Epithelial cell of proximal tubule (primary cell): ENCODE results near the gene TRAF1. TPM values are rescaled to one million over a fixed set of nuclear protein-coding genes. Genes with fewer than 3 reads are reported as not detected.

Experiments used
- DNase-seq: peaks from one replicate; pipeline ENCODE4 v3.0.0-alpha.2; 2011; ENCODE audit warnings: low read depth
- H3K4me3 ChIP-seq: 2 replicates; pipeline ENCODE4 v1.5.1; 2011; ENCODE audit warnings: low read depth, mild to moderate bottlenecking, low read length
- CTCF ChIP-seq: conservative IDR thresholded peaks from 2 replicates; pipeline ENCODE4 v1.5.1; 2012; ENCODE audit warnings: low read depth, mild to moderate bottlenecking, low read length
- total RNA-seq: library from RNA; depleted of rRNA; stranded (reverse); fragments of >200 nt; gene quantifications from 2 replicates; pipeline ENCODE4 v1.2.3, GENCODE V29; 2015

The TRAF1 gene
- total RNA-seq, 1 donor from 2014 or later: 5.9 TPM

GRCh38 chr9:120885457-120885856, 41.1 kb downstream of the TRAF1 start:
- TF ChIP-seq CTCF: no peak
- H3K4me3 ChIP-seq: no peak overlapping the region
- no peak for DNase-seq

- no peak overlapping the region for H3K4me3 ChIP-seq
- no peak for TF ChIP-seq CTCF
- no peak for DNase-seq
Observed at GRCh38 chr9:120883608-120883996, 43.0 kb downstream of the TRAF1 start.

- no peak overlapping the region for H3K4me3 ChIP-seq
- TF ChIP-seq CTCF: no peak
- no peak for DNase-seq
Observed at GRCh38 chr9:120882935-120883607, 43.5 kb downstream of the TRAF1 start.

GRCh38 chr9:120879446-120879845, 47.1 kb downstream of the TRAF1 start:
- TF ChIP-seq CTCF: no peak
- no peak overlapping the region for H3K4me3 ChIP-seq
- DNase-seq: no peak

- no peak for TF ChIP-seq CTCF
- H3K4me3 ChIP-seq: no peak overlapping the region
- DNase-seq: no peak
Observed at GRCh38 chr9:120878188-120879130, 48.1 kb downstream of the TRAF1 start.

GRCh38 chr9:120877276-120878034, 49.1 kb downstream of the TRAF1 start:
- DNase-seq: no peak
- peak overlapping the region; percentile 76 for H3K4me3 ChIP-seq
- no peak for TF ChIP-seq CTCF
